HG03066 (cell line): ENCODE data around the gene PRUNE2.
"Not testable (repeated sequence)": the region's sequence is repeated elsewhere in the genome, so short reads cannot be mapped to it uniquely, and the experiment has no call there.

Source experiments
- ATAC-seq: cut with Tn5 transposase; IDR thresholded peaks from one replicate; pipeline ENCODE4 v1.9.1; 2021; ENCODE audit warnings: low read depth; ENCODE audit not compliant: unreplicated experiment

PRUNE2 gene

GRCh38 chr9:76873056-76873792 is 32.7 kb downstream of the PRUNE2 start:
- no peak for ATAC-seq

GRCh38 chr9:76868897-76869296 is 37.0 kb downstream of the PRUNE2 start:
- no peak for ATAC-seq

- ATAC-seq: no peak
Observed at GRCh38 chr9:76866689-76867088, 39.2 kb downstream of the PRUNE2 start.

DNA sequence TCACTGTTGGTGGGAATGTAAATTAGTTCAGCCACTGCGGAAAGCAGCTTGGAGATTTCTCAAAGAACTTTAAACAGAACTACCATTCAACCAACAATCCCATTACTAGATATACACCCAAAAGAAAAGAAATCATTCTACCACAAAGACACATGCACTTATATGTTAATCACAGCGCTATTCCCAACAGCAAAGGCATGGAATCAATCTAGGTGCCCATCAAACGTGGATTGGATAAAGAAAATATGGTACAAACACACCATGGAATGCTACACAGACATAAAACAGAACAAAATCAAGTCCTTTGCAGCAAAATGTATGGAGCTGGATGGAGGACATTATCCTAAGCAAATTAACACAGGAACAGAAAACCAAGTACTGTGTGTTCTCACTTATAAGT is 42.1 kb downstream of the PRUNE2 start:
- no peak for ATAC-seq

- no peak for ATAC-seq
Observed at GRCh38 chr9:76859860-76860259, 46.1 kb downstream of the PRUNE2 start.

DNA sequence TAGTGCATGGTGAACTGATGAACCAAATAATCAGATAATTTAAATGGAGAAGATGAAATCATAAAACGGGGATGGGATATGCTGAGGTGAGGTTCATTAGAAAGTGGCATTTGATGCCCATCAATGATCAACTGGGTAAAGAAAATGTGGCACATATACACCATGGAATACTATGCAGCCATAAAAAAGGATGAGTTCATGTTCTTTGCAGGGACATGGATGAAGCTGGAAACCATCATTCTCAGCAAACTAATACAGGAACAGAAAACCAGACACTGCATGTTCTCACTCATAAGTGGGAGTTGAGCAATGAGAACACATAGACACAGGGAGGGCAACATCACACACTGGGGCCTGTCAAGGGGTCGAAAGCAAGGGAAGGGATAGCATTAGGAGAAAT is 47.7 kb downstream of the PRUNE2 start:
- not testable (repeated sequence) for ATAC-seq

DNA sequence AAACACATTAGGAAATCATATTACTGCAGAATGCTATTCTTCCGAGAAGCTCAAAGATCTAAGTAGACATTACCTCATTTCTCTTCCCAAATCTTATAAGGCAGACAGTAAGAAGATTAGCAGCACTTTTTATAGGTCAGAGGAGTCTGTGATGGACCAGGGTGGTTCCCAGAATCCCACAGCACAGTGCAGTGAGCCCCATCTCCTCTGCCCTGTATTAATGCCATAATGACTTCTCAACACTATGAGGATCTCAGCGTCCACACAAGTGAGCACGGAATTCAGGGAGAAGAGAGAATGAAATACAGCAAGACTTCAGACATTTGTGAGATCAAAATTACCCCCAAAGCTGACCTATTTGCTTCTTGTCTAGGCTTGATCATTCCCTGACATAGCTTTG is 49.9 kb downstream of the PRUNE2 start:
- ATAC-seq: no peak

DNA sequence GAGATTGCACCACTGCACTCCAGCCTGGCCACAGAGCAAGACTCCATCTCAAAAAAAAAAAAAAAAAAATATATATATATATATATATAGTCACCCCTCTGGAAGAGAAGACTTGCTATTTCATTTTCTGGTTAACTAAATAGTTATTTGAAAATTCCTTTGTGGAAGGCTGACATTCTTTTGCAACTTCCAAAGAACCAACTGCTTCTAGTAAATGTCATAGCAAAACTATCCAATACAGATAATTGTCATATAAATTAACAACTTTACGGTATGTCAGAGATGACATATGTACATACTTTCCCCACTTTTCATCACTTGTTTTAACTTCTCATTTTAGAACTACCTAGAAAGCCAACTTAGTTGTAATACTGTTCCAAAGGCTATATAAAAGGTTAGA is 50.9 kb downstream of the PRUNE2 start:
- no peak for ATAC-seq

GRCh38 chr9:76852026-76852425 is 53.9 kb downstream of the PRUNE2 start:
- no peak for ATAC-seq

DNA sequence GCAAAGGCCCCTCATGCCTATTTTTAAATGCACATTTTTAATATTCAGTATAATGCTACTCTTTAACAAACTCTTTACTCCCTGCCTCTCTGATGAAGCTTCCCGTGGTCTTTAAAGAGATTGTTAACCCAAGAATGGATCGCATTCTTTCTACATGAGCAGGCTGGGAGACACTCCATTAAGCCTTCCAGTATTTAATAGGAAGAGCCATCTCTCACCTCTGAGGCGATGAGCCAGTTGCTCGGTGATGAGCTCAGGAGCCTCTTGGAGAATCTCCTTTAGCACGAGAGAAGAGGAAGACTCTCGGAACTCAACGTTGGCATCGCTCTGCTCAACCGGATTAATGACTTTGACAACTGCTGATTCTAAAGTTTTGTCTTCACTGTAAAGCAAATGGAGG is 59.6 kb downstream of the PRUNE2 start:
- no peak for ATAC-seq

- no peak for ATAC-seq
Observed at GRCh38 chr9:76845254-76845653, 60.7 kb downstream of the PRUNE2 start.

- no peak for ATAC-seq
Observed at GRCh38 chr9:76835571-76836283, 70.2 kb downstream of the PRUNE2 start.

GRCh38 chr9:76828447-76828846 is 77.5 kb downstream of the PRUNE2 start:
- ATAC-seq: no peak

- no peak for ATAC-seq
Observed at GRCh38 chr9:76827296-76828080, 78.4 kb downstream of the PRUNE2 start.

GRCh38 chr9:76820431-76820830 is 85.5 kb downstream of the PRUNE2 start:
- no peak for ATAC-seq

GRCh38 chr9:76818271-76818670 is 87.6 kb downstream of the PRUNE2 start:
- ATAC-seq: no peak

- ATAC-seq: no peak
Observed at GRCh38 chr9:76817489-76817888, 88.4 kb downstream of the PRUNE2 start.

DNA sequence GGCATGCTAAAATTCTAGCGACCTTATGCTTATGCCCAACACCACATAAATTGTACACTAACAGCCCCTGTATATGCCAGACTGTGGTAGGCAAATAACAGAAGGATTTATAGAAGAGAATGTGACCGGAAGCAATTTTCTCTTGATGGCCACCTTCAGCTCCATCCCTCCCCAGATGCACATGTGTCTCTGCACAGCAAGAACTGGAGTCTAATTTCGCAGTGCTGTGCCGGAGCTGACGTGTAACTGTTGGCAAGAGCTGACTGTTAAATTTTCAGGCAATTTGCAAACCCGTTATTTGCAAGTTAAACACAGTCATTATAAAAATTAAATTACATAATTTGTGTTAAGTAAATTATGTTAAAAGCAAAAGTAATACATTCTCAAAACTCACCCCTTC is 93.3 kb downstream of the PRUNE2 start:
- no peak for ATAC-seq

DNA sequence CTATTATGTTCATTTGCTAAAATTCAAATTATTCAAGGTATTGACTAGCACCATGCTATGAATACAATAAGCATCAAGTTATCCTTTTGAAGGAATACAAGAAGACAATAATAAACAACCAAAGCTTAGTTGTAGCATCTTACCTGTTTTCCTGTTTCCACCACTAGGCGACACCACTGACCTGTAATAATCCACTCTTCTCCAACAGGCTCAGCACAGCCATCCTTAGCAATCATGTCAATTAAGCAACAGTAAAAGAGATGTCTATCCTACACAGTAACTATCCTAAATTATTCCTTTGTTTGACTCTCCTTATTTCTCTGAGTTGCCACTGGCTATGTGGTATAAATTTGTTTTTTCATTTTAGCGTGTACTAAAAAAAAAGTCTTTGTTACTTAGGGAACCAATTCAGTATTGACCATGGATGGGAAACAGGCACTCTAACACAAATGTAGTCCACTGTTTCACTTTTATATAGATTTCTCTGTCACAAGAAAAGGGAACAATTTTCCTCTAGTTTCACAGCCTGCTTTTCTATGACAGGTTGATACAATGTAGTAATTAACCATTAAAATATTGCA is 95.4 kb downstream of the PRUNE2 start:
- peak; percentile 83 for ATAC-seq

GRCh38 chr9:76808636-76809035 is 97.3 kb downstream of the PRUNE2 start:
- ATAC-seq: no peak

GRCh38 chr9:76803762-76804161 is 102.2 kb downstream of the PRUNE2 start:
- no peak for ATAC-seq
